ENCODE data around the gene DOCK4. TPM values are rescaled to one million over a fixed set of nuclear protein-coding genes. Genes with fewer than 3 reads are reported as not detected.

The DOCK4 gene
- total and polyA plus RNA-seq, 2 experiments from 2014 or later, result 2.1 to 5.0 TPM

GRCh38 chr7:112195717-112196116 is 10.5 kb downstream of the DOCK4 start:
- DNase-seq, result no peak
- TF ChIP-seq EZH2phosphoT487 (IDR thresholded peaks at IDR 0.05; ENCODE audit: insufficient read depth, low read depth) (no peak), EZH2 (IDR thresholded peaks at IDR 0.05; ENCODE audit: insufficient read depth, poor library complexity, severe bottlenecking) (no peak)
- Histone ChIP-seq H3K9me2 (ENCODE audit: insufficient read depth) (no peaks in the 10 kb centered on the region), H3K4me1 (ENCODE audit: insufficient read depth) (peaks cover 18% of the 10 kb centered on the region), H3K27me3 (replicated peaks; ENCODE audit: insufficient read depth) (no peaks in the 10 kb centered on the region), H3K9me3 (ENCODE audit: low read depth) (no peaks in the 10 kb centered on the region), H3K4me3 (no peak overlapping the region), H3K9ac (no peak overlapping the region), H3K4me2 (ENCODE audit: unreplicated experiment) (no peak overlapping the region), H3K27ac (no peak overlapping the region), H2AFZ (no peak overlapping the region), H3K36me3 (ENCODE audit: low read depth) (no peaks in the 10 kb centered on the region), H3K79me2 (ENCODE audit: insufficient read depth) (no peaks in the 10 kb centered on the region), H3F3A (ENCODE audit: insufficient read depth) (peaks cover 20% of the 10 kb centered on the region), H4K20me1 (ENCODE audit: insufficient read depth) (no peaks in the 10 kb centered on the region)
- in situ Hi-C loops (cut with MboI), result no loop called here
- WGBS, 2 experiments (ENCODE audit: low coverage in 1 of 2, low lambda C conversion rate in 2 of 2, missing lambda C conversion rate in 2 of 2), result 78 to 79% methylated on average over 5 of the region's 5 CpGs

GRCh38 chr7:112193915-112194502 is 12.2 kb downstream of the DOCK4 start:
- Histone ChIP-seq H3K36me3 (ENCODE audit: low read depth) (no peaks in the 10 kb centered on the region), H3K4me3 (no peak overlapping the region), H3K9me2 (ENCODE audit: insufficient read depth) (no peaks in the 10 kb centered on the region), H3K4me1 (ENCODE audit: insufficient read depth) (peaks cover 11% of the 10 kb centered on the region; the same call in 1 of the 2 replicates), H4K20me1 (ENCODE audit: insufficient read depth) (no peaks in the 10 kb centered on the region), H3F3A (ENCODE audit: insufficient read depth) (peaks cover 13% of the 10 kb centered on the region), H3K79me2 (ENCODE audit: insufficient read depth) (no peaks in the 10 kb centered on the region), H3K27me3 (replicated peaks; ENCODE audit: insufficient read depth) (no peaks in the 10 kb centered on the region), H3K9me3 (ENCODE audit: low read depth) (no peaks in the 10 kb centered on the region), H3K27ac (no peak overlapping the region), H2AFZ (no peak overlapping the region), H3K4me2 (ENCODE audit: unreplicated experiment) (no peak overlapping the region), H3K9ac (no peak overlapping the region)
- in situ Hi-C loops (cut with MboI), result no loop called here
- no peak for DNase-seq
- TF ChIP-seq EZH2phosphoT487 (IDR thresholded peaks at IDR 0.05; ENCODE audit: insufficient read depth, low read depth) (no peak), EZH2 (IDR thresholded peaks at IDR 0.05; ENCODE audit: insufficient read depth, poor library complexity, severe bottlenecking) (no peak)

- Histone ChIP-seq H3K9ac (no peak overlapping the region), H3F3A (ENCODE audit: insufficient read depth) (peaks cover 10% of the 10 kb centered on the region), H3K4me2 (ENCODE audit: unreplicated experiment) (peak overlapping the region; percentile 2), H3K27me3 (replicated peaks; ENCODE audit: insufficient read depth) (no peaks in the 10 kb centered on the region), H3K36me3 (ENCODE audit: low read depth) (no peaks in the 10 kb centered on the region), H3K79me2 (ENCODE audit: insufficient read depth) (no peaks in the 10 kb centered on the region), H2AFZ (no peak overlapping the region), H3K9me3 (ENCODE audit: low read depth) (no peaks in the 10 kb centered on the region), H3K27ac (0 out of 2 replicates have a peak overlapping the region, but pooled peaks have one; percentile 6), H4K20me1 (ENCODE audit: insufficient read depth) (no peaks in the 10 kb centered on the region), H3K4me1 (ENCODE audit: insufficient read depth) (peaks cover 6% of the 10 kb centered on the region; the same call in 1 of the 2 replicates), H3K9me2 (ENCODE audit: insufficient read depth) (no peaks in the 10 kb centered on the region), H3K4me3 (no peak overlapping the region)
- no peak for TF ChIP-seq EZH2 (IDR thresholded peaks at IDR 0.05; ENCODE audit: insufficient read depth, poor library complexity, severe bottlenecking)
- TF ChIP-seq EZH2phosphoT487 (IDR thresholded peaks at IDR 0.05; ENCODE audit: insufficient read depth, low read depth), result no peak
- peak; percentile 86 for DNase-seq
- in situ Hi-C loops (cut with MboI), result no loop called here
- 50% methylated on average over 4 of the region's 4 CpGs for WGBS, 2 experiments (ENCODE audit: low coverage in 1 of 2, low lambda C conversion rate in 2 of 2, missing lambda C conversion rate in 2 of 2)
These were observed 13.7 kb downstream of the DOCK4 start for GRCh38 chr7:112192236-112193154.

GRCh38 chr7:112190120-112190519 is 16.1 kb downstream of the DOCK4 start:
- H3K27ac ChIP-seq, result no peak overlapping the region
- no peak overlapping the region for H3K9ac ChIP-seq
- 87 to 98% methylated on average over 2 of the region's 2 CpGs for WGBS, 2 experiments (ENCODE audit: low coverage in 1 of 2, low lambda C conversion rate in 2 of 2, missing lambda C conversion rate in 2 of 2)
- no peak overlapping the region for H2AFZ ChIP-seq
- TF ChIP-seq EZH2 (IDR thresholded peaks at IDR 0.05; ENCODE audit: insufficient read depth, poor library complexity, severe bottlenecking) (no peak), EZH2phosphoT487 (IDR thresholded peaks at IDR 0.05; ENCODE audit: insufficient read depth, low read depth) (no peak)
- DNase-seq, result no peak
- H4K20me1 ChIP-seq (ENCODE audit: insufficient read depth), result no peaks in the 10 kb centered on the region
- H3K27me3 ChIP-seq (replicated peaks; ENCODE audit: insufficient read depth), result no peaks in the 10 kb centered on the region
- peaks cover 10% of the 10 kb centered on the region for H3F3A ChIP-seq (ENCODE audit: insufficient read depth)
- H3K4me3 ChIP-seq, result no peak overlapping the region
- H3K4me2 ChIP-seq (ENCODE audit: unreplicated experiment), result no peak overlapping the region
- in situ Hi-C loops (cut with MboI), result no loop called here
- peaks cover 6% of the 10 kb centered on the region; the same call in 1 of the 2 replicates for H3K4me1 ChIP-seq (ENCODE audit: insufficient read depth)
- no peaks in the 10 kb centered on the region for H3K36me3 ChIP-seq (ENCODE audit: low read depth)
- no peaks in the 10 kb centered on the region for H3K9me3 ChIP-seq (ENCODE audit: low read depth)
- H3K9me2 ChIP-seq (ENCODE audit: insufficient read depth), result no peaks in the 10 kb centered on the region
- no peaks in the 10 kb centered on the region for H3K79me2 ChIP-seq (ENCODE audit: insufficient read depth)
